ENCODE measurements around the gene CYSRT1.

Gene CYSRT1

DNA sequence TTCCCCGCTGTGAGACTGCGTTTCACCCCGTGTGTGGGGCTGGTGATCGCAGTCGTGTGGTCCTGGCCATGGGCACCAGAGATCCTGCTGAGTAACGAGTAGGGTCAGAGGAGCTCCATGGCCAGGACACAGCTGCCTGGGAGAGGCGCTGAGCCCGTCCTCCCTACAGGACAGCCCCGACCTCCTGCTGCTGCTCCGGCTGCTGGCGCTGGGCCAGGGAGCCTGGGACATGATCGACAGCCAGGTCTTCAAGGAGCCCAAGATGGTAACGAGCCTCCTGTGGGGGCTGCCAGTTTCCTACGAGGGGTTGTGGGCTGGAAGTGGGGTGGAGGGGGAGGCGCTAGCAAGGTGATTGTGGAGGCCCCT lies 41.2 kb downstream of the CYSRT1 start:
- Histone ChIP-seq H3K4me1 (ENCODE audit: control insufficient read depth, insufficient read depth, low read length) (no peaks in the 10 kb centered on the region), H3K36me3 (ENCODE audit: control insufficient read depth in 2 of 2, insufficient read depth in 1 of 2, low read length in 2 of 2) (peaks cover 0 to 58% of the 10 kb centered on the region in 2 experiments; a peak in 2 of 3 replicates)
- POLR2A ChIA-PET: interaction anchor here (2.1 to 10.1 kb wide), 2 partner anchors 10 to 24 kb away, joined by 9 to 103 read pairs; partner anchors contain the start of gene TUBB4B

DNA sequence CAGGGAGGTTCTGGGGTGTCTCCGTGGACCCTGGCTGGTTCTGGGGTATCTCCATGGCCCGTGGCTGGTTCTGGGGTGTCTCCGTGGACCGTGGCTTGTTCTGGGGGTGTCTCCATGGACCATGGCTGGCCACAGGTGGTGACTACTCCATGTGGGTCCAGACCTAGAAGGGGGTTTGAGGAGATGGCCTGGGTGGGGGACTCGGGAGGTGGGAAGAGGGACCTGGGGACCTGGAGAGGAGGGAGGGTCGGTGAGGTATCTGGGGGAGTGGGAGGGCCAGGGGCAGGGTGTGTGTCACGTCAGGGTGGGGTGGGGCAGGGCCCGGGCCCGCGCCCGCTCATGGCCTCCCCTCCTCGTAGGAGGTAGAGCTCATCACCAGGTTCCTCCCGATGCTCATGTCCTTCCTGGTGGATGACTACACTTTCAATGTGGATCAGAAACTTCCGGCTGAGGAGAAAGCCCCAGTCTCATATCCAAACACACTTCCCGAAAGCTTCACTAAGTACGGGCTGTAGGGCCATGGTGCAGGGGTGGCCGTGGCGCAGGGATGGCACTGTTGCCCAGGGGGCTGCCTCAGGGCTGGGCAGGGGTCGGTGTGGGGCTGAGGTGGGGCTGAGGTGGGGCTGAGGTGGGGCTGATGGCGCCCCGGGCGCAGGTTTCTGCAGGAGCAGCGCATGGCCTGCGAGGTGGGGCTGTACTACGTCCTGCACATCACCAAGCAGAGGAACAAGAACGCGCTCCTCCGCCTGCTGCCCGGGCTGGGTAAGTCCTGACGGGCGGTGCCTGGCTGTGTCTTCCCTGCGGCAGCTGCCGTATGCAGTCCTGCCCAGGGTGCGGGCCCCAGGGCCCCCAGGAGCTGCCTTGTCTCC lies 41.8 kb downstream of the CYSRT1 start:
- H3K4me3 ChIP-seq (ENCODE audit: low read depth, low read length): no peak overlapping the region
- CTCF ChIA-PET: interaction anchor here (0.8 to 2.2 kb wide), 7 partner anchors 11 to 220 kb away, joined by 3 to 17 read pairs (median 5); a partner anchor contains a TSS
- H3K4me1 ChIP-seq (ENCODE audit: control insufficient read depth, insufficient read depth, low read length): no peaks in the 10 kb centered on the region
- peaks cover 0 to 60% of the 10 kb centered on the region in 2 experiments; a peak in 2 of 3 replicates for H3K36me3 ChIP-seq (ENCODE audit: control insufficient read depth in 2 of 2, insufficient read depth in 1 of 2, low read length in 2 of 2)
- H3K27ac ChIP-seq (ENCODE audit: extremely low read depth, low read depth, low read length): no peak overlapping the region
- TF ChIP-seq ZNF202 (tag by site-specific recombination; IDR thresholded peaks at IDR 0.05; ENCODE audit: borderline replicate concordance): no peak
- TF ChIP-seq KLF1 (tag by site-specific recombination; IDR thresholded peaks at IDR 0.05): peak; percentile 73
- H3K9me3 ChIP-seq (ENCODE audit: control insufficient read depth, insufficient read depth, low read depth, low read length): no peaks in the 10 kb centered on the region
- POLR2A ChIA-PET: interaction anchor here (0.6 to 10.1 kb wide), 5 partner anchors 10 to 25 kb away, joined by 3 to 103 read pairs (median 3); partner anchors contain the start of genes STPG3 and TUBB4B

More for the DNA sequence above, 41.2 kb downstream of the CYSRT1 start:
- Histone ChIP-seq H3K9me3 (ENCODE audit: control insufficient read depth, insufficient read depth, low read depth, low read length) (no peaks in the 10 kb centered on the region), H3K4me3 (ENCODE audit: low read depth, low read length) (no peak overlapping the region), H3K27ac (ENCODE audit: extremely low read depth, low read depth, low read length) (no peak overlapping the region)
- CTCF ChIA-PET: interaction anchor here (0.5 to 2.2 kb wide), 6 partner anchors 19 to 198 kb away, joined by 3 to 17 read pairs (median 5); a partner anchor contains a TSS
- TF ChIP-seq, protein P1, sequence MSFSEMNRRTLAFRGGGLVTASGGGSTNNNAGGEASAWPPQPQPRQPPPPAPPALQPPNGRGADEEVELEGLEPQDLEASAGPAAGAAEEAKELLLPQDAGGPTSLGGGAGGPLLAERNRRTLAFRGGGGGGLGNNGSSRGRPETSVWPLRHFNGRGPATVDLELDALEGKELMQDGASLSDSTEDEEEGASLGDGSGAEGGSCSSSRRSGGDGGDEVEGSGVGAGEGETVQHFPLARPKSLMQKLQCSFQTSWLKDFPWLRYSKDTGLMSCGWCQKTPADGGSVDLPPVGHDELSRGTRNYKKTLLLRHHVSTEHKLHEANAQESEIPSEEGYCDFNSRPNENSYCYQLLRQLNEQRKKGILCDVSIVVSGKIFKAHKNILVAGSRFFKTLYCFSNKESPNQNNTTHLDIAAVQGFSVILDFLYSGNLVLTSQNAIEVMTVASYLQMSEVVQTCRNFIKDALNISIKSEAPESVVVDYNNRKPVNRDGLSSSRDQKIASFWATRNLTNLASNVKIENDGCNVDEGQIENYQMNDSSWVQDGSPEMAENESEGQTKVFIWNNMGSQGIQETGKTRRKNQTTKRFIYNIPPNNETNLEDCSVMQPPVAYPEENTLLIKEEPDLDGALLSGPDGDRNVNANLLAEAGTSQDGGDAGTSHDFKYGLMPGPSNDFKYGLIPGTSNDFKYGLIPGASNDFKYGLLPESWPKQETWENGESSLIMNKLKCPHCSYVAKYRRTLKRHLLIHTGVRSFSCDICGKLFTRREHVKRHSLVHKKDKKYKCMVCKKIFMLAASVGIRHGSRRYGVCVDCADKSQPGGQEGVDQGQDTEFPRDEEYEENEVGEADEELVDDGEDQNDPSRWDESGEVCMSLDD (tag by site-specific recombination; IDR thresholded peaks at IDR 0.05): no peak
- TF ChIP-seq ZNF626 (tag by site-specific recombination; IDR thresholded peaks at IDR 0.05) (no peak), SP2 (tag by site-specific recombination; IDR thresholded peaks at IDR 0.05) (no peak), ZNF311 (tag by site-specific recombination; IDR thresholded peaks at IDR 0.05; ENCODE audit: borderline replicate concordance) (no peak), ZIC2 (tag by site-specific recombination; IDR thresholded peaks at IDR 0.05) (peak; percentile 83), ZNF404 (tag by site-specific recombination; IDR thresholded peaks at IDR 0.05) (no peak)
- TF ChIP-seq, protein P2, sequence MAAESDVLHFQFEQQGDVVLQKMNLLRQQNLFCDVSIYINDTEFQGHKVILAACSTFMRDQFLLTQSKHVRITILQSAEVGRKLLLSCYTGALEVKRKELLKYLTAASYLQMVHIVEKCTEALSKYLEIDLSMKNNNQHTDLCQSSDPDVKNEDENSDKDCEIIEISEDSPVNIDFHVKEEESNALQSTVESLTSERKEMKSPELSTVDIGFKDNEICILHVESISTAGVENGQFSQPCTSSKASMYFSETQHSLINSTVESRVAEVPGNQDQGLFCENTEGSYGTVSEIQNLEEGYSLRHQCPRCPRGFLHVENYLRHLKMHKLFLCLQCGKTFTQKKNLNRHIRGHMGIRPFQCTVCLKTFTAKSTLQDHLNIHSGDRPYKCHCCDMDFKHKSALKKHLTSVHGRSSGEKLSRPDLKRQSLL (tag by site-specific recombination; IDR thresholded peaks at IDR 0.05): no peak
- TF ChIP-seq, protein P3, sequence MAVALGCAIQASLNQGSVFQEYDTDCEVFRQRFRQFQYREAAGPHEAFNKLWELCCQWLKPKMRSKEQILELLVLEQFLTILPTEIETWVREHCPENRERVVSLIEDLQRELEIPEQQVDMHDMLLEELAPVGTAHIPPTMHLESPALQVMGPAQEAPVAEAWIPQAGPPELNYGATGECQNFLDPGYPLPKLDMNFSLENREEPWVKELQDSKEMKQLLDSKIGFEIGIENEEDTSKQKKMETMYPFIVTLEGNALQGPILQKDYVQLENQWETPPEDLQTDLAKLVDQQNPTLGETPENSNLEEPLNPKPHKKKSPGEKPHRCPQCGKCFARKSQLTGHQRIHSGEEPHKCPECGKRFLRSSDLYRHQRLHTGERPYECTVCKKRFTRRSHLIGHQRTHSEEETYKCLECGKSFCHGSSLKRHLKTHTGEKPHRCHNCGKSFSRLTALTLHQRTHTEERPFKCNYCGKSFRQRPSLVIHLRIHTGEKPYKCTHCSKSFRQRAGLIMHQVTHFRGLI (tag by site-specific recombination; IDR thresholded peaks at IDR 0.05): no peak
- TF ChIP-seq, protein P4, sequence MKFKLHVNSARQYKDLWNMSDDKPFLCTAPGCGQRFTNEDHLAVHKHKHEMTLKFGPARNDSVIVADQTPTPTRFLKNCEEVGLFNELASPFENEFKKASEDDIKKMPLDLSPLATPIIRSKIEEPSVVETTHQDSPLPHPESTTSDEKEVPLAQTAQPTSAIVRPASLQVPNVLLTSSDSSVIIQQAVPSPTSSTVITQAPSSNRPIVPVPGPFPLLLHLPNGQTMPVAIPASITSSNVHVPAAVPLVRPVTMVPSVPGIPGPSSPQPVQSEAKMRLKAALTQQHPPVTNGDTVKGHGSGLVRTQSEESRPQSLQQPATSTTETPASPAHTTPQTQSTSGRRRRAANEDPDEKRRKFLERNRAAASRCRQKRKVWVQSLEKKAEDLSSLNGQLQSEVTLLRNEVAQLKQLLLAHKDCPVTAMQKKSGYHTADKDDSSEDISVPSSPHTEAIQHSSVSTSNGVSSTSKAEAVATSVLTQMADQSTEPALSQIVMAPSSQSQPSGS (tag by site-specific recombination; IDR thresholded peaks at IDR 0.05; ENCODE audit: low read depth): no peak

DNA sequence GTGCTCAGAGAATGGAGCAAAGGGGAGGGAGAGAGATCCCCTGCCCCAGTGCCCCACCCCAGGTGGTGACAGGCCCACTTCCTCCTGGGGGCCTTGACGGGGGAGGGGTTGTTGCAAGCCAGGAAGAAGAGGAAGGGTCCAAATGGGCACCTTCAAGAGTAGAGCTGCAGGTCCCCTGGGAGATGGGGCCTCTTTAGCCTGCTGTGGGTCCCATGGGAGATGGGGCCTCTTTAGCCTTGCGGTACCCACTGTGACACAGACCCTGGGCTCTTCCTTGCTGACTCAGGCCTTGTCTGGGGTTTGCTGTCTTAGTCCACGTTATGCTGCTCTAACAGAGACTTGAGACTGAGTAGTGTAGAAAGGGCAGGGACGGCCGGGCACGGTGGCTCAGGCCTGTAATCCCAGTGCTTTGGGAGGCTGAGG lies 43.0 kb downstream of the CYSRT1 start:
- ChIA-PET POLR2A (interaction anchor here (2.1 to 10.1 kb wide), 2 partner anchors 11 to 26 kb away, joined by 9 to 103 read pairs; partner anchors contain the start of gene TUBB4B), CTCF (interaction anchor here (0.5 to 2.1 kb wide), 4 partner anchors 12 to 221 kb away, joined by 3 to 11 read pairs (median 3); no protein-coding TSS in a partner anchor)
- H3K27ac ChIP-seq (ENCODE audit: extremely low read depth, low read depth, low read length): no peak overlapping the region
- no peak overlapping the region for H3K4me3 ChIP-seq (ENCODE audit: low read depth, low read length)
- H3K4me1 ChIP-seq (ENCODE audit: control insufficient read depth, insufficient read depth, low read length): no peaks in the 10 kb centered on the region
- H3K36me3 ChIP-seq (ENCODE audit: control insufficient read depth in 2 of 2, insufficient read depth in 1 of 2, low read length in 2 of 2): peaks cover 0 to 68% of the 10 kb centered on the region in 2 experiments; a peak in 2 of 3 replicates
- TF ChIP-seq PRDM1 (tag by site-specific recombination; IDR thresholded peaks at IDR 0.05) (peak; percentile 0; the same call in 1 of the 2 replicates), ZNF660 (tag by site-specific recombination; IDR thresholded peaks at IDR 0.05) (no peak), ZIC2 (tag by site-specific recombination; IDR thresholded peaks at IDR 0.05) (peak; percentile 31)
- no peaks in the 10 kb centered on the region for H3K9me3 ChIP-seq (ENCODE audit: control insufficient read depth, insufficient read depth, low read depth, low read length)
